Naive thymus-derived CD8-positive, alpha-beta T cell (primary cell): Measurements from ENCODE around the gene PTPRT. TPM values are rescaled to one million over a fixed set of nuclear protein-coding genes. Genes with fewer than 3 reads are reported as not detected.

Experiments
- ATAC-seq, 2 donors: fragments of 150-1000 bp; cut with Tn5 transposase in 1 of 2; sonication (Bioruptor Pico), chemical (Tn5 transposase) in 1 of 2; 1 replicate in 1 of 2; 2 replicates in 1 of 2; pipeline ENCODE4 v1.10.0; 2021; ENCODE audit warnings: mild to moderate bottlenecking in 2 of 2, moderate library complexity in 2 of 2
- POLR2A ChIA-PET: fragments of 350-600 bp; sonication (Branson Sonifier 250); formaldehyde crosslinking; loops from one replicate; lab custom pipeline; 2021; ENCODE audit warnings: antibody characterized with exemption; lab: Charles Lee
- DNase-seq, 10 donors: peaks; one replicate each; pipeline versions ENCODE4 v3.0.0 to v3.0.0-alpha.2; 2020 to 2022
- H3K27ac Mint-ChIP-seq, 10 donors: one replicate each; pipeline ENCODE4 v1.8.0; 2020 to 2022; ENCODE audit warnings: mild to moderate bottlenecking in 10 of 10, mixed read lengths in 10 of 10, moderate library complexity in 4 of 10, inconsistent platforms in 1 of 10
- H3K27me3 Mint-ChIP-seq, 5 donors: one replicate each; pipeline ENCODE4 v1.8.0; 2021 to 2022; ENCODE audit warnings: mixed read lengths in 5 of 5
- H3K36me3 Mint-ChIP-seq, 3 donors: one replicate each; pipeline ENCODE4 v1.8.0; 2020 to 2022; ENCODE audit warnings: mixed read lengths in 3 of 3, mild to moderate bottlenecking in 2 of 3, inconsistent platforms in 1 of 3
- H3K4me1 Mint-ChIP-seq, 4 donors: one replicate each; pipeline ENCODE4 v1.8.0; 2021 to 2022; ENCODE audit warnings: mixed read lengths in 4 of 4
- H3K4me3 Mint-ChIP-seq, 10 donors: one replicate each; pipeline ENCODE4 v1.8.0; 2020 to 2022; ENCODE audit warnings: mild to moderate bottlenecking in 10 of 10, mixed read lengths in 10 of 10, moderate library complexity in 6 of 10, inconsistent platforms in 1 of 10
- H3K9me3 Mint-ChIP-seq, 9 donors: one replicate each; pipeline ENCODE4 v1.8.0; 2020 to 2022; ENCODE audit warnings: mixed read lengths in 9 of 9, mild to moderate bottlenecking in 3 of 9, inconsistent platforms in 1 of 9, moderate library complexity in 1 of 9
- polyA plus RNA-seq, 3 donors: library from polyadenylated mRNA; unstranded; fragments of 300-500 nt; fragmentation: Illumina TruSeq; gene quantifications; one replicate each; pipeline ENCODE4 v1.2.3, GENCODE V29; 2021
- total RNA-seq, 8 experiments: library from RNA in 2 of 8; stranded (reverse) in 2 of 8; gene quantifications; one replicate each; pipeline ENCODE4 v1.2.3 and lab custom pipeline; 2021 to 2026

PTPRT gene
- total and polyA plus RNA-seq, 5 experiments from 2014 or later, result not detected

- Mint-ChIP-seq H3K27me3 (peaks cover 0 to 3% (median 0%) of the 10 kb centered on the region in 5 donors), H3K9me3 (peaks cover 0 to 3% (median 0%) of the 10 kb centered on the region in 9 donors), H3K4me1 (no peaks in the 10 kb centered on the region), H3K27ac (no peak overlapping the region), H3K36me3 (no peaks in the 10 kb centered on the region), H3K4me3 (no peak overlapping the region)
- POLR2A ChIA-PET, result no interaction called here
- DNase-seq (no peak), ATAC-seq (no peak)
Observed at GRCh38 chr20:42359617-42360016, 830.1 kb downstream of the PTPRT start.

DNA sequence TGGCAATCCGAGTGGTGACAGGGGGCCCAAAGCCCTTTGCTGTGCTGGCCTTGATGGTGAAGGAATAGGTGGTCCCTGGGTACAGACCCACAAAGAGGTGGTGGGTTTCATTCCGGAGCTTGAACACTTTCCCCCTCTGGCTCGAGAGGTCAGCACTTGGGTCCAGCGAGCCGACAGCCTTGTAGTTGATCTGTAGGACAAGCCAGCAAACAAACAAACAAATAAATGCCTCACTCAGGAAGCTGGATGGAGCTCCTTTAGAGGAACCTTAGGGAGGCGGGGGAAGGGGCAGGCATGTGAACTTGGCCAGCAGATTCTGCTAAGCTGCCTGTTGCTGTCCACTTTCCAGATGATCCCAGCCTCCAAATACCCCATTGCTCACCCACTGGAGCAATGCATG is 837.6 kb downstream of the PTPRT start:
- Mint-ChIP-seq H3K27ac (no peak overlapping the region), H3K36me3 (no peaks in the 10 kb centered on the region), H3K4me3 (no peak overlapping the region), H3K27me3 (peaks cover 0 to 3% (median 0%) of the 10 kb centered on the region in 5 donors), H3K4me1 (no peaks in the 10 kb centered on the region), H3K9me3 (peaks cover 0 to 2% (median 0%) of the 10 kb centered on the region in 9 donors)
- no peak for DNase-seq
- POLR2A ChIA-PET, result no interaction called here
- ATAC-seq, result no peak

- Mint-ChIP-seq H3K4me1 (no peaks in the 10 kb centered on the region), H3K9me3 (peaks cover 0 to 2% (median 0%) of the 10 kb centered on the region in 9 donors), H3K27me3 (peaks cover 0 to 4% (median 0%) of the 10 kb centered on the region in 5 donors), H3K36me3 (no peaks in the 10 kb centered on the region), H3K27ac (no peak overlapping the region), H3K4me3 (no peak overlapping the region)
- POLR2A ChIA-PET, result no interaction called here
- ATAC-seq (no peak), DNase-seq (no peak)
Observed at GRCh38 chr20:42350521-42350920, 839.2 kb downstream of the PTPRT start.

- no peaks in the 10 kb centered on the region for H3K4me1 Mint-ChIP-seq
Observed at GRCh38 chr20:42346189-42347170, 843.2 kb downstream of the PTPRT start.

GRCh38 chr20:42341654-42342053 is 848.1 kb downstream of the PTPRT start:
- peaks cover 0 to 24% (median 2%) of the 10 kb centered on the region in 9 donors for H3K9me3 Mint-ChIP-seq
- no peak for DNase-seq
- POLR2A ChIA-PET, result no interaction called here
- no peaks in the 10 kb centered on the region for H3K4me1 Mint-ChIP-seq
- H3K4me3 Mint-ChIP-seq, result no peak overlapping the region
- peaks cover 0 to 7% (median 0%) of the 10 kb centered on the region in 5 donors for H3K27me3 Mint-ChIP-seq
- no peak for ATAC-seq
- no peak overlapping the region for H3K27ac Mint-ChIP-seq
- H3K36me3 Mint-ChIP-seq, result no peaks in the 10 kb centered on the region

More at GRCh38 chr20:42346189-42347170, 843.2 kb downstream of the PTPRT start:
- ATAC-seq (no peak), DNase-seq (no peak)
- Mint-ChIP-seq H3K27ac (no peak overlapping the region), H3K9me3 (peaks cover 0 to 19% (median 0%) of the 10 kb centered on the region in 9 donors), H3K4me3 (no peak overlapping the region), H3K27me3 (peaks cover 0 to 7% (median 0%) of the 10 kb centered on the region in 5 donors), H3K36me3 (no peaks in the 10 kb centered on the region)
- POLR2A ChIA-PET, result no interaction called here

DNA sequence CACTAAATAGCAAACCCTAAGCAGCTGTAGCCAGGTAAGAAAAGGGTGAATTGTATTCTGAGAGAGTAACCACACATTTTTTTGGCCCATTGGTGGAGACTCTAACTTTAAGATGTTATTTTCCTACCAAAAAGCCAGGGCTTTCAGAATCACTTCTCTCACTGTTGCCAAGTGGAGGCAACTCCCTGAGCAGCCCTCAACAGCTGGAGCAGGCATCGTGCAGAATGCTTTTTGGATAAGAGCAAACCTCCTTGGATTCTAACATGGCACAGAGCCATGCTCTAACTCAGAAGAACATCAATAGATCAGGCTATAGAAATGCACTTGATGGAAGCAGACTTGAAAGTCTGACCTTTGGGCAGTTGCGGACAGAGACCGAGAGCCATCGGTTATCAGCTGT is 849.3 kb downstream of the PTPRT start:
- H3K9me3 Mint-ChIP-seq, result peaks cover 0 to 24% (median 3%) of the 10 kb centered on the region in 9 donors
- H3K4me3 Mint-ChIP-seq, result no peak overlapping the region
- DNase-seq, result no peak
- H3K27ac Mint-ChIP-seq, result no peak overlapping the region
- H3K4me1 Mint-ChIP-seq, result no peaks in the 10 kb centered on the region
- H3K36me3 Mint-ChIP-seq, result no peaks in the 10 kb centered on the region
- peaks cover 0 to 3% (median 0%) of the 10 kb centered on the region in 5 donors for H3K27me3 Mint-ChIP-seq
- no peak for ATAC-seq
- POLR2A ChIA-PET, result no interaction called here

GRCh38 chr20:42338294-42339201 is 851.2 kb downstream of the PTPRT start:
- Mint-ChIP-seq H3K27me3 (peaks cover 0 to 3% (median 0%) of the 10 kb centered on the region in 5 donors), H3K4me1 (no peaks in the 10 kb centered on the region), H3K9me3 (peaks cover 0 to 34% (median 4%) of the 10 kb centered on the region in 9 donors), H3K27ac (no peak overlapping the region), H3K4me3 (no peak overlapping the region), H3K36me3 (peaks cover 0 to 6% (median 0%) of the 10 kb centered on the region in 3 donors)
- DNase-seq (no peak), ATAC-seq (no peak)
- POLR2A ChIA-PET, result no interaction called here

DNA sequence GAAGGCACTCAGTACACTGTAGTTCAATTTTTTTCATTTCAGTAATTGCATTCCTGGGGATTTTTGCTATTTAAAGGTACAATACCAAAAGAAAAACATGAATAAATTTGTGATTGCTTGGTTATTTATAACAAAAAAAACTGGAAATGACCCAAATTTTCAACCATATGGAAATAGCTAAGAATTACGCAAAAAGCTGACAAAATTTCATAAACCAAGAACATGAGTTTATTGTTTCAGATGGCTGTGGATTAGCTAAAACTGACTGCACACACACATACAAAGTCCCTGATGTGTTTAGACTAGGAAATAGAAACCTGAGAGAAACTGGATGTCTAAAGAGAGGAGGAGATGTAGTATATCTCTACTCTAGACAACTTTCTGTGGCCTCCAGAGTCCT is 853.1 kb downstream of the PTPRT start:
- ATAC-seq (no peak), DNase-seq (no peak)
- Mint-ChIP-seq H3K27me3 (no peaks in the 10 kb centered on the region), H3K4me3 (no peak overlapping the region), H3K9me3 (peaks cover 0 to 16% (median 3%) of the 10 kb centered on the region in 9 donors), H3K4me1 (no peaks in the 10 kb centered on the region), H3K27ac (no peak overlapping the region), H3K36me3 (peaks cover 0 to 6% (median 0%) of the 10 kb centered on the region in 3 donors)
- POLR2A ChIA-PET, result no interaction called here

- ATAC-seq (no peak), DNase-seq (no peak)
- no peak overlapping the region for H3K4me3 Mint-ChIP-seq
- no peak overlapping the region for H3K27ac Mint-ChIP-seq
- POLR2A ChIA-PET, result no interaction called here
- no peaks in the 10 kb centered on the region for H3K4me1 Mint-ChIP-seq
- no peaks in the 10 kb centered on the region for H3K36me3 Mint-ChIP-seq
- H3K27me3 Mint-ChIP-seq, result no peaks in the 10 kb centered on the region
- H3K9me3 Mint-ChIP-seq, result peaks cover 0 to 18% (median 6%) of the 10 kb centered on the region in 9 donors
Observed at GRCh38 chr20:42319252-42320013, 870.3 kb downstream of the PTPRT start.

GRCh38 chr20:42313704-42314103 is 876.0 kb downstream of the PTPRT start:
- no peaks in the 10 kb centered on the region for H3K4me1 Mint-ChIP-seq
- peaks cover 0 to 18% (median under 1%) of the 10 kb centered on the region in 9 donors for H3K9me3 Mint-ChIP-seq
- no peaks in the 10 kb centered on the region for H3K36me3 Mint-ChIP-seq
- H3K27me3 Mint-ChIP-seq, result peaks cover 0 to 4% (median 0%) of the 10 kb centered on the region in 5 donors
- no peak overlapping the region for H3K27ac Mint-ChIP-seq
- H3K4me3 Mint-ChIP-seq, result no peak overlapping the region
- ATAC-seq (no peak), DNase-seq (no peak)
- POLR2A ChIA-PET, result no interaction called here

- Mint-ChIP-seq H3K4me3 (no peak overlapping the region), H3K9me3 (peaks cover 0 to 14% (median 0%) of the 10 kb centered on the region in 9 donors), H3K27ac (no peak overlapping the region), H3K36me3 (no peaks in the 10 kb centered on the region), H3K4me1 (no peaks in the 10 kb centered on the region), H3K27me3 (peaks cover 0 to 8% (median 0%) of the 10 kb centered on the region in 5 donors)
- DNase-seq (no peak), ATAC-seq (no peak)
- POLR2A ChIA-PET, result no interaction called here
Observed at GRCh38 chr20:42309050-42309449, 880.7 kb downstream of the PTPRT start.

DNA sequence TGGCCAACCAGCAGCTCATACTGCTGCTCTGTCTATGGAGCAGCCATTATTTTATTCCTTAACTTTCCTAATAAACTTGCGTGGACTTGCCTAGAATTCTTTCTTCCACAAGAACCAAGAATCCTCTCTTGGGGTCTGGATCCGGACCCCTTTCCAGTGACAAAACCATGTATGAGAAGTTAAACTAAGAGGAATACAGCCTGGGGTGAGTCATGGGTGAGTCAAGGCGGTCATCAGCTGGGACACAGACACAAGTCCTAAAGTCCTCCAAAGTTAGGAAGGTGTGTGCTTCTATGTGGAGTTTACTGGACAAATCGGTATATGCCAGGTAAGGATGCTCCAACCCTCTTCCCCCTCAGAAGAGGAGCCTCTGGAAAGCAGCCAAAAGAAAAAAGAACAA is 881.5 kb downstream of the PTPRT start:
- POLR2A ChIA-PET, result no interaction called here
- ATAC-seq, result no peak
- H3K4me1 Mint-ChIP-seq, result no peaks in the 10 kb centered on the region
- no peak for DNase-seq
- H3K4me3 Mint-ChIP-seq, result no peak overlapping the region
- peaks cover 0 to 7% (median 0%) of the 10 kb centered on the region in 5 donors for H3K27me3 Mint-ChIP-seq
- no peaks in the 10 kb centered on the region for H3K36me3 Mint-ChIP-seq
- H3K9me3 Mint-ChIP-seq, result peaks cover 0 to 14% (median 0%) of the 10 kb centered on the region in 9 donors
- no peak overlapping the region for H3K27ac Mint-ChIP-seq
